HG02885 (cell line): ENCODE data around the gene SACM1L.
"Not testable (repeated sequence)": the region's sequence is repeated elsewhere in the genome, so short reads cannot be mapped to it uniquely, and the experiment has no call there.

ENCODE experiments used
- ATAC-seq: cut with Tn5 transposase; IDR thresholded peaks from one replicate; pipeline ENCODE4 v1.9.1; 2021; ENCODE audit warnings: mild to moderate bottlenecking; ENCODE audit not compliant: unreplicated experiment, poor library complexity

SACM1L gene

GRCh38 chr3:45689787-45690145, 570 bp downstream of the SACM1L start:
- ATAC-seq = no peak

DNA sequence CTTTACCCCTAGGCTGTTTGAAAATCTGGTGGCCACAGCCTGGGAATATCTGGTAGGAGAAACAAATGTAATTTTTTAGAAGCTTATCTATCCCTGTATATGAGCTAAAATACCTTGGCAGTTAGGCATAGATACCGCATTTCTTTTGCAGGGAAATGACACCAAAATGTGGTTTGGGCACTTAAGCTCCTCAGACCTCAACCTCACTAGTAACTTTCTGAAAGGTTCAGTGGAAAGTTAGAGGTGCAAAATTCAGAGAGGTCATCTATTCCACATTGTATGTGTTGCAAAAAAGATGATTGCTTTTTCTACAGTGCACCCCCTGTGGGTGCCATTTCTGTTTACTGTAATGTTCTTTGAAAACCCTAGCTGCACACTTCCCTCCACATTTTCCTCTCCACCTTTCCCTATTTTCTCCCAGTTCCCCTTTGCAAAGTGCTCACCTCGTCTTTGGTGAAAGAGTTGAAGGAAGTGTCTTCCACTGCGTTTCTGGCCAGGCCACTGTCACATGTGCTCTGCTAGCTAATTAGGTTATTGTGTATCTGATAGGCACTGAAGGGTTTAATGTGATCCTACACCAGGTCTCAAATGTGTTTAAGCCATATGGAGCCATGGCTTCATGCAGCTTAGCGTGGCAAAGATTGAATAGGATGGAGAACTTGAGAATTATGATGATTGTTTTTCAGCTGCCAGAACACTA, 1.3 kb downstream of the SACM1L start:
- ATAC-seq = no peak

DNA sequence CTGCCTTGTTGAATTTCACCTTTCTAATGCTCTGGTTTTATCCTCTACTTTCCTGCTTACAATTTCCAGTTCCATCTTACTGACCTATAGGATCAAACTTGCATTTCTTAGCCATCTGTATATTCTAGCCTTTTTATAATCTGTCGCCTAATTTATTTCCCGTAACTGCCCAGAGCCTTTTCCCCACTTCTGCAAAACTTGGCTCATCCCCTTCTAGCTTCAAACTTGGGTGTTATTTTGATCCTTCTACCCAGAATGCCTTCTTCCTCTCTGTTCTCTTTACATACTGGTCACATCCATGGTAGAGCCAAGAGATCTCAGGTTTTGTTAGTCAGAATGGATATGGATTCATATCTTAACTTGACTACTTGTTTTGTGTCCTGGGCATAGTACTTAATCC, 2.6 kb downstream of the SACM1L start:
- ATAC-seq = no peak

- no peak for ATAC-seq
Measured at GRCh38 chr3:45692866-45693265, 3.7 kb downstream of the SACM1L start.

DNA sequence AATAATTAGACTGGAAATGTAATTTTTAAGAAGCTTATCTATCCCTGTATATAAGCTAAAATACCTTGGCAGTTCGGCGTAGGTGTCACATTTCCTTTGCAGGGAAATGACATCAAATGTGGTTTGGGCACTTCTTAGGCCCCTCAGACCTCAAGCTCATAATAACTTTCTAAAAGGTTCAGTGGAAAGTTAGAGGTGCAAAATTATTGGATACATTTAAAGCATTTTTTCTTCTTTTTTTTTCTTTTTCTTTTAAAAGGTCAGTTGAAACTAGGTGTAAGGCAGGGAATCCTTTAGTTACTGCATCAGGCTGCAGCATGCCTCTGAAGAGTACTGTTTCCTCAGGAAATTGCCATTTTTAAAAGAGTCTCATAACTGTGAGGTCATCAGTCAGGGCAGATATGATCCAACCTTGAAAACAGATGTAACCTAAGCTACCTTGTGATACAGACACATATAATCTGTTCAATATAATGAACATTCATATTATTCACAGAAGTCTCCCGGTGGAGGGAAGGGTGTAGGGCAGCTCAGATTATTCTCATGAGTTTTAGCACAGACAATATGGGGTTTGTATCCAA, 4.8 kb downstream of the SACM1L start:
- no peak for ATAC-seq

- not testable (repeated sequence) for ATAC-seq
Measured at GRCh38 chr3:45695166-45695565, 6.0 kb downstream of the SACM1L start.

- ATAC-seq = no peak
Measured at GRCh38 chr3:45700570-45701073, 11.4 kb downstream of the SACM1L start.

- ATAC-seq = no peak
Measured at GRCh38 chr3:45701172-45701867, 12.1 kb downstream of the SACM1L start.

GRCh38 chr3:45704301-45704943, 15.2 kb downstream of the SACM1L start:
- ATAC-seq = no peak

GRCh38 chr3:45705839-45706808, 16.9 kb downstream of the SACM1L start:
- no peak for ATAC-seq

DNA sequence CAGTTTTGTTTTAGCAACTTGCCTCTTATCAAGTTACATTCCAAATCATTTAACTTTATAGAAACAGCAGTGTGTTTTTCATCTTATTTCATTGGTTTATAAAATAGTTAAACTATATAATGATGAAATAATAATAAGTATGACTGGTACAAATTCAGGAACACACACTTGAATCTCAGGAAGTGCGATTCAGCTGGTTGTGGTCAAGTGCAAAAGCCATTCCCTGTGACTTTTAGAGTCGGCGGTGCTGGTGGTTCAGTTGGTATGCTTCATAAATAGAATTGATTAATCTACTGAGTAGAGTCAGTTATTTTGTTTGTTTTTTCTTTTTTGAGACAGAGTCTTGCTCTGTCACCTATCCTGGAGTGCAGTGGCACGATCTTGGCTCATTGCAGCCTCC, 22.7 kb downstream of the SACM1L start:
- no peak for ATAC-seq

GRCh38 chr3:45712434-45713110, 23.4 kb downstream of the SACM1L start:
- no peak for ATAC-seq

DNA sequence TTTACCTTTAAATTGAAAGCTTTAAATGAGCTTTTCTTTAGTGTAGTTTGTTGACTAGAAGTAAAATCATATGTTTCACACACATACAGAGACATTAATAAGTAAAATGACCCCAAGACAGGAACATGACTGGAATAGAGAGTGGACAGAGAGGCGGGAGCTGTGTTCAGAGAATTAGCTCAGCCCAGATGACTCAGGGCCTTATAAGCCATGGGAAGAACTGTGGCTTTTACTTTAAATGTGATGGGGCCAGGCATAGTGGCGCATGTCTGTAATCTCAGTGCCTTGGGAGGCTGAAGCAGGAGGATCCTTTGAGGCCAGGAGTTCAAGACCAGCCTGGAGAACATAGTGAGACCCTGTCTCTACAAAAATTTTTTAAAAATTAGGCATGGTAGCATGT, 26.7 kb downstream of the SACM1L start:
- ATAC-seq = no peak

DNA sequence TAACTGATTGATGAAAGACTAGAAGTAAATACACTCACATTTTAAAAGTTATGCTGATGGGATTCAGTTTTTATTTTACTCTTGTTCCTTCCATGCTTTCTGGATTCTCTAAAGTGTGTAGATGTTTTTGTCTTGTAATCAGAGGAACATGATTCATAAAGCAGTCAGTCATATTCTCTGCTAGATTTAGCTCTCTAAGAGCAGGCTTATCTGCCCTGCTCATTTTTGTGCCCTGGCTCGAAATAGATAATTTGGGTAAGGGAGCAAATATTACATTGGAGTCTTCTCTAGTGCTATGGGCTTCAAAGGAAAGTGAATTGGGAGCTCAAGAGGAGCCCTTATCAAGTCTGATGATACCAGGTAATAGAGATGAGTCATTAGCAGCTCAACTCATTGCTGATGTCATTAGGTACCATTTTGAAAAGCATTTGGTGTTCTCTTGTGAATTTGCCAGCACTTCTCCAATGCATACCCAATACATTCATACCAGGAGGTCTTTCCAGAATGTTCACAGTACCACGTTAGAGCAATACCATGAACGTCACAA, 27.7 kb downstream of the SACM1L start:
- no peak for ATAC-seq

GRCh38 chr3:45719655-45720487, 30.7 kb downstream of the SACM1L start:
- no peak for ATAC-seq

- ATAC-seq = no peak
Measured at GRCh38 chr3:45724911-45725310, 35.7 kb downstream of the SACM1L start.

- ATAC-seq = no peak
Measured at GRCh38 chr3:45729614-45730013, 40.4 kb downstream of the SACM1L start.

GRCh38 chr3:45730409-45731154, 41.4 kb downstream of the SACM1L start:
- ATAC-seq = no peak
